PFSK-1 (cell line): Measurements from ENCODE around the gene NAV3.

ENCODE experiments used
- FOXP2 ChIP-seq: optimal IDR thresholded peaks from 2 replicates; pipeline ENCODE3; 2011; ENCODE audit warnings: borderline replicate concordance, control low read depth, inconsistent platforms; ENCODE audit not compliant: insufficient read depth; ENCODE audit errors: extremely low read length, extremely low read depth
- POLR2AphosphoS5 ChIP-seq: IDR thresholded peaks from 2 replicates; pipeline ENCODE4 v1.6.1; 2012; ENCODE audit warnings: low read depth, mild to moderate bottlenecking, control low read depth, low read length, moderate library complexity
- SIN3A ChIP-seq: IDR thresholded peaks from 2 replicates; pipeline ENCODE4 v1.6.1; 2012; ENCODE audit warnings: mild to moderate bottlenecking, low read length, moderate library complexity, borderline replicate concordance; ENCODE audit not compliant: insufficient read depth
- TAF1 ChIP-seq: IDR thresholded peaks from 2 replicates; pipeline ENCODE4 v1.6.1; 2012; ENCODE audit warnings: low read length, control low read depth, borderline replicate concordance; ENCODE audit not compliant: insufficient read depth
- TF ChIP-seq, protein P1 (sequence below), 2 experiments: IDR thresholded peaks; 2 replicates each; pipeline versions ENCODE4 v1.6.1 to v1.8.0; 2011 to 2012; ENCODE audit warnings: low read depth in 2 of 2, low read length in 2 of 2, control low read depth in 1 of 2, inconsistent platforms in 1 of 2, mild to moderate bottlenecking in 1 of 2, moderate library complexity in 1 of 2; ENCODE audit not compliant: insufficient read depth in 1 of 2

The NAV3 gene

GRCh38 chr12:77949943-77950342 is 119.2 kb downstream of the NAV3 start:
- no peak for TF ChIP-seq SIN3A
- no peak for TF ChIP-seq POLR2AphosphoS5
- TF ChIP-seq, protein P1, sequence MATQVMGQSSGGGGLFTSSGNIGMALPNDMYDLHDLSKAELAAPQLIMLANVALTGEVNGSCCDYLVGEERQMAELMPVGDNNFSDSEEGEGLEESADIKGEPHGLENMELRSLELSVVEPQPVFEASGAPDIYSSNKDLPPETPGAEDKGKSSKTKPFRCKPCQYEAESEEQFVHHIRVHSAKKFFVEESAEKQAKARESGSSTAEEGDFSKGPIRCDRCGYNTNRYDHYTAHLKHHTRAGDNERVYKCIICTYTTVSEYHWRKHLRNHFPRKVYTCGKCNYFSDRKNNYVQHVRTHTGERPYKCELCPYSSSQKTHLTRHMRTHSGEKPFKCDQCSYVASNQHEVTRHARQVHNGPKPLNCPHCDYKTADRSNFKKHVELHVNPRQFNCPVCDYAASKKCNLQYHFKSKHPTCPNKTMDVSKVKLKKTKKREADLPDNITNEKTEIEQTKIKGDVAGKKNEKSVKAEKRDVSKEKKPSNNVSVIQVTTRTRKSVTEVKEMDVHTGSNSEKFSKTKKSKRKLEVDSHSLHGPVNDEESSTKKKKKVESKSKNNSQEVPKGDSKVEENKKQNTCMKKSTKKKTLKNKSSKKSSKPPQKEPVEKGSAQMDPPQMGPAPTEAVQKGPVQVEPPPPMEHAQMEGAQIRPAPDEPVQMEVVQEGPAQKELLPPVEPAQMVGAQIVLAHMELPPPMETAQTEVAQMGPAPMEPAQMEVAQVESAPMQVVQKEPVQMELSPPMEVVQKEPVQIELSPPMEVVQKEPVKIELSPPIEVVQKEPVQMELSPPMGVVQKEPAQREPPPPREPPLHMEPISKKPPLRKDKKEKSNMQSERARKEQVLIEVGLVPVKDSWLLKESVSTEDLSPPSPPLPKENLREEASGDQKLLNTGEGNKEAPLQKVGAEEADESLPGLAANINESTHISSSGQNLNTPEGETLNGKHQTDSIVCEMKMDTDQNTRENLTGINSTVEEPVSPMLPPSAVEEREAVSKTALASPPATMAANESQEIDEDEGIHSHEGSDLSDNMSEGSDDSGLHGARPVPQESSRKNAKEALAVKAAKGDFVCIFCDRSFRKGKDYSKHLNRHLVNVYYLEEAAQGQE (IDR thresholded peaks at IDR 0.05; ENCODE audit: insufficient read depth in 1 of 2, low read depth in 2 of 2, low read length in 2 of 2) = no peak
- no peak for TF ChIP-seq FOXP2
- TF ChIP-seq TAF1 = no peak

DNA sequence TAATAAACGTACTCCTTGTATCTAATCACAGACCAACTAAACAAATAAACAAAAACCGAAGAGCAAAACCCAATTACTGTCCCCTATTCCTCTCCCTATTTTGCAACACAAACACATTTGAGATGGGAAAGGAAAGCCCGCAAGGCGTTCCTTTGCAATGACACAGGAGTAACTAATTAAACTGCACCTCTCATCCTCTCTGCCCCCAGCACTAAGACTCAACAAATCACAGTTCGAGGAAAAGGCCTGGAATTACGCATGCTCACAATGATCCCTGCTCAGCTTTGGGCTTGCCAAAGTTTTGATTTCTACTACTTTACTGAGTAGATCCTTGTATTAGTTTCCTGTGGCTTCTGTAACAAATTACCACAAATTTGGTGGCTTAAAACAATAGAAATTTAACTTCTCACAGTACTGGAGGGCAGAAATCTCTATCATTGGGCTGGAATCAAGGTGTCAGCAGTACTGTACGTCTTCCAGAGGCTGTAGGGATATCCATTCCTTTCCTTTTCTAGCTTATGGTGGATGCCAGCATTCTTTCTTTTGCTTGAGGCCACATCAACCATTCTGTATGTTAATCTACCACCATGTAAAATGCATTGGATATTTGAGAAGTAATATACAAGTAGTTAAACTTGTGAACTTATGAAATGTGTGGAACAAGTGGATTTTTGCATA is 123.0 kb downstream of the NAV3 start:
- TF ChIP-seq SIN3A = no peak
- no peak for TF ChIP-seq TAF1
- TF ChIP-seq, protein P1 (IDR thresholded peaks at IDR 0.05; ENCODE audit: insufficient read depth in 1 of 2, low read depth in 2 of 2, low read length in 2 of 2) = no peak
- no peak for TF ChIP-seq POLR2AphosphoS5

DNA sequence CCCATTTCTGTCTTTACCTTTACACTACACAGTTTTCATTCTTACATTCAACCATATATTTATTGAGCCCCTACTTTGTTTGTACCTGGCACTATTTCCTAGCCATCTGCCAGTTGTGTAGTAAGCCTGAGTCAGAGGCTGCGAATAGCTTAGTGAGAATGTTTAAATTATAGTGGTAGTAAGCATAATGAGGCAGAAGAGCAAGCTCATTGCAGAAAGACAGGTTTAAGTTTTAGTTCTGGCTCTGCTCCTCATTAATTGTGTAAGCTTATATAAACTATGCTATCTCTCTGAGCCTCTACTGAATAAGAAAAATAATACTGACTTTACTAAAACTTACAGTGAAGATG is 123.5 kb downstream of the NAV3 start:
- no peak for TF ChIP-seq TAF1
- TF ChIP-seq, protein P1 (IDR thresholded peaks at IDR 0.05; ENCODE audit: insufficient read depth in 1 of 2, low read depth in 2 of 2, low read length in 2 of 2) = no peak
- TF ChIP-seq POLR2AphosphoS5 = no peak
- no peak for TF ChIP-seq FOXP2
- TF ChIP-seq SIN3A = no peak

GRCh38 chr12:77957062-77957461 is 126.4 kb downstream of the NAV3 start:
- no peak for TF ChIP-seq POLR2AphosphoS5
- no peak for TF ChIP-seq FOXP2
- TF ChIP-seq TAF1 = no peak
- no peak for TF ChIP-seq SIN3A
- TF ChIP-seq, protein P1 (IDR thresholded peaks at IDR 0.05; ENCODE audit: insufficient read depth in 1 of 2, low read depth in 2 of 2, low read length in 2 of 2) = no peak
